Measurements from ENCODE around the gene BRD4. TPM values are rescaled to one million over a fixed set of nuclear protein-coding genes. Genes with fewer than 3 reads are reported as not detected.
A peak's percentile ranks its signal among the peaks of the same experiment; 100 is the strongest.

BRD4 gene
- polyA plus RNA-seq, 1 donor from 2014 or later: 3.6 TPM

DNA sequence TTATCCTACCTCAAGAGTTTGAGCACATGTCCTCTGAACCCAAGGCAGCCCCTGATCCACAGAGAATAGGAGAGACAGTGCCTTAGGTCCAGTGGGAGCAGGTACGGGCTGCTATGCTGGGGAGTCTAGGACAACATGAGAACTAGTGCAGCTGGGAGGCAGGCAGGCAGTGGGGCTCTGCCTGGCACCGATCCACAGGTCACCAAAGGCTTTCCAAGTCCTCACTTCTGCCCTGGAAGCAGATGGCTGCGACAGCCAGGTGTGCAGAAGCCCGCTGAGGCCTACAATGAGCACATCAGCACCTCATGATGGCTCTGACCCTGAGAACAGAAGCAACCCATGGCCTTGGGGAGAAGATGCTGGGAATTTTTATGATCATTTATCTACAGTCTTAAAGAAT lies 70.3 kb downstream of the BRD4 start:
- Histone ChIP-seq H3K4me2 (ENCODE audit: low read length) (no peak overlapping the region), H3K9me2 (ENCODE audit: insufficient read depth, low read length) (no peaks in the 10 kb centered on the region), H3K9me3 (ENCODE audit: low read length) (no peaks in the 10 kb centered on the region), H3K9ac (ENCODE audit: low read length) (no peak overlapping the region), H2AFZ (ENCODE audit: low read depth, low read length) (no peak overlapping the region), H3K27ac (ENCODE audit: low read length) (no peak overlapping the region), H3K36me3 (ENCODE audit: insufficient read depth, low read length) (no peaks in the 10 kb centered on the region), H4K20me1 (ENCODE audit: insufficient read depth) (no peaks in the 10 kb centered on the region), H3K4me3 (ENCODE audit: low read length) (no peak overlapping the region), H3K27me3 (ENCODE audit: insufficient read depth, low read depth, low read length) (no peaks in the 10 kb centered on the region), H3F3A (ENCODE audit: insufficient read depth, low read length, poor library complexity, severe bottlenecking) (no peaks in the 10 kb centered on the region), H3K79me2 (replicated peaks; ENCODE audit: insufficient read depth, low read length) (no peaks in the 10 kb centered on the region)
- TF ChIP-seq SMC3 (conservative IDR thresholded peaks at IDR 0.05; ENCODE audit: poor library complexity): no peak
- no peak for TF ChIP-seq MXI1 (conservative IDR thresholded peaks at IDR 0.05; ENCODE audit: poor library complexity, severe bottlenecking)
- TF ChIP-seq, protein P1, sequence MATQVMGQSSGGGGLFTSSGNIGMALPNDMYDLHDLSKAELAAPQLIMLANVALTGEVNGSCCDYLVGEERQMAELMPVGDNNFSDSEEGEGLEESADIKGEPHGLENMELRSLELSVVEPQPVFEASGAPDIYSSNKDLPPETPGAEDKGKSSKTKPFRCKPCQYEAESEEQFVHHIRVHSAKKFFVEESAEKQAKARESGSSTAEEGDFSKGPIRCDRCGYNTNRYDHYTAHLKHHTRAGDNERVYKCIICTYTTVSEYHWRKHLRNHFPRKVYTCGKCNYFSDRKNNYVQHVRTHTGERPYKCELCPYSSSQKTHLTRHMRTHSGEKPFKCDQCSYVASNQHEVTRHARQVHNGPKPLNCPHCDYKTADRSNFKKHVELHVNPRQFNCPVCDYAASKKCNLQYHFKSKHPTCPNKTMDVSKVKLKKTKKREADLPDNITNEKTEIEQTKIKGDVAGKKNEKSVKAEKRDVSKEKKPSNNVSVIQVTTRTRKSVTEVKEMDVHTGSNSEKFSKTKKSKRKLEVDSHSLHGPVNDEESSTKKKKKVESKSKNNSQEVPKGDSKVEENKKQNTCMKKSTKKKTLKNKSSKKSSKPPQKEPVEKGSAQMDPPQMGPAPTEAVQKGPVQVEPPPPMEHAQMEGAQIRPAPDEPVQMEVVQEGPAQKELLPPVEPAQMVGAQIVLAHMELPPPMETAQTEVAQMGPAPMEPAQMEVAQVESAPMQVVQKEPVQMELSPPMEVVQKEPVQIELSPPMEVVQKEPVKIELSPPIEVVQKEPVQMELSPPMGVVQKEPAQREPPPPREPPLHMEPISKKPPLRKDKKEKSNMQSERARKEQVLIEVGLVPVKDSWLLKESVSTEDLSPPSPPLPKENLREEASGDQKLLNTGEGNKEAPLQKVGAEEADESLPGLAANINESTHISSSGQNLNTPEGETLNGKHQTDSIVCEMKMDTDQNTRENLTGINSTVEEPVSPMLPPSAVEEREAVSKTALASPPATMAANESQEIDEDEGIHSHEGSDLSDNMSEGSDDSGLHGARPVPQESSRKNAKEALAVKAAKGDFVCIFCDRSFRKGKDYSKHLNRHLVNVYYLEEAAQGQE (IDR thresholded peaks at IDR 0.05; ENCODE audit: borderline replicate concordance): no peak
- no peak for TF ChIP-seq POLR2AphosphoS5 (IDR thresholded peaks at IDR 0.05)

DNA sequence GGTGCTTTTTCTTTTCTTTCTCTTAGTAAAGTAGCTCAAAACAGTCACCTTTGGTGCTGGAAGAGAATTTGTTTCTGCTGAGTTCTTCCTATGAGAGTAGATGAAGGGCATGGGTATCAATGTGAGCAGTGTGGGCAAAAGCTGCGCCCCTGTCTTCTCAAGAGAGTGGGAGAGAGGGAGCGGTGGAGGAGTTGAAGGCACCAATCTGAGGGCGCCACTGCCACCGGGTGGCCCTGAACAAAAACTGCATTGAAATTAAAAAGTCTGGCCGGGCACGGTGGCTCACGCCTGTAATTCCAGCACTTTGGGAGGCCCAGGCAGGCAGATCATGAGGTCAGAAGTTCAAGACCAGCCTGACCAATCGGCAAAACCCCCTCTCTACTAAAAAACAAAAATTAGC lies 71.4 kb downstream of the BRD4 start:
- H2AFZ ChIP-seq (ENCODE audit: low read depth, low read length): no peak overlapping the region
- H3K9me2 ChIP-seq (ENCODE audit: insufficient read depth, low read length): no peaks in the 10 kb centered on the region
- no peak overlapping the region for H3K4me3 ChIP-seq (ENCODE audit: low read length)
- H3K27me3 ChIP-seq (ENCODE audit: insufficient read depth, low read depth, low read length): no peaks in the 10 kb centered on the region
- H3K27ac ChIP-seq (ENCODE audit: low read length): no peak overlapping the region
- H3K4me2 ChIP-seq (ENCODE audit: low read length): no peak overlapping the region
- no peaks in the 10 kb centered on the region for H3K9me3 ChIP-seq (ENCODE audit: low read length)
- no peaks in the 10 kb centered on the region for H4K20me1 ChIP-seq (ENCODE audit: insufficient read depth)
- TF ChIP-seq EP300 (conservative IDR thresholded peaks at IDR 0.05; ENCODE audit: poor library complexity, severe bottlenecking) (no peak), MXI1 (conservative IDR thresholded peaks at IDR 0.05; ENCODE audit: poor library complexity, severe bottlenecking) (no peak), SMC3 (conservative IDR thresholded peaks at IDR 0.05; ENCODE audit: poor library complexity) (peak; percentile 37), RAD21 (conservative IDR thresholded peaks at IDR 0.05) (peak; percentile 42), EZH2 (IDR thresholded peaks at IDR 0.05; ENCODE audit: borderline replicate concordance, insufficient read depth, low read length, poor library complexity, severe bottlenecking) (no peak), POLR2AphosphoS5 (IDR thresholded peaks at IDR 0.05) (no peak), TAF1 (IDR thresholded peaks at IDR 0.05; ENCODE audit: low read depth) (no peak)
- TF ChIP-seq, protein P2, sequence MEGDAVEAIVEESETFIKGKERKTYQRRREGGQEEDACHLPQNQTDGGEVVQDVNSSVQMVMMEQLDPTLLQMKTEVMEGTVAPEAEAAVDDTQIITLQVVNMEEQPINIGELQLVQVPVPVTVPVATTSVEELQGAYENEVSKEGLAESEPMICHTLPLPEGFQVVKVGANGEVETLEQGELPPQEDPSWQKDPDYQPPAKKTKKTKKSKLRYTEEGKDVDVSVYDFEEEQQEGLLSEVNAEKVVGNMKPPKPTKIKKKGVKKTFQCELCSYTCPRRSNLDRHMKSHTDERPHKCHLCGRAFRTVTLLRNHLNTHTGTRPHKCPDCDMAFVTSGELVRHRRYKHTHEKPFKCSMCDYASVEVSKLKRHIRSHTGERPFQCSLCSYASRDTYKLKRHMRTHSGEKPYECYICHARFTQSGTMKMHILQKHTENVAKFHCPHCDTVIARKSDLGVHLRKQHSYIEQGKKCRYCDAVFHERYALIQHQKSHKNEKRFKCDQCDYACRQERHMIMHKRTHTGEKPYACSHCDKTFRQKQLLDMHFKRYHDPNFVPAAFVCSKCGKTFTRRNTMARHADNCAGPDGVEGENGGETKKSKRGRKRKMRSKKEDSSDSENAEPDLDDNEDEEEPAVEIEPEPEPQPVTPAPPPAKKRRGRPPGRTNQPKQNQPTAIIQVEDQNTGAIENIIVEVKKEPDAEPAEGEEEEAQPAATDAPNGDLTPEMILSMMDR (IDR thresholded peaks at IDR 0.05; ENCODE audit: poor library complexity, severe bottlenecking): peak; percentile 50
- TF ChIP-seq, protein P1 (IDR thresholded peaks at IDR 0.05; ENCODE audit: borderline replicate concordance): no peak
- no peak overlapping the region for H3K9ac ChIP-seq (ENCODE audit: low read length)
- no peaks in the 10 kb centered on the region for H3K36me3 ChIP-seq (ENCODE audit: insufficient read depth, low read length)
- H3K79me2 ChIP-seq (replicated peaks; ENCODE audit: insufficient read depth, low read length): no peaks in the 10 kb centered on the region
- no peaks in the 10 kb centered on the region for H3F3A ChIP-seq (ENCODE audit: insufficient read depth, low read length, poor library complexity, severe bottlenecking)

Data from neural cell (in vitro differentiated cells).